Measurements from ENCODE around the gene EMP2.

EMP2 gene

DNA sequence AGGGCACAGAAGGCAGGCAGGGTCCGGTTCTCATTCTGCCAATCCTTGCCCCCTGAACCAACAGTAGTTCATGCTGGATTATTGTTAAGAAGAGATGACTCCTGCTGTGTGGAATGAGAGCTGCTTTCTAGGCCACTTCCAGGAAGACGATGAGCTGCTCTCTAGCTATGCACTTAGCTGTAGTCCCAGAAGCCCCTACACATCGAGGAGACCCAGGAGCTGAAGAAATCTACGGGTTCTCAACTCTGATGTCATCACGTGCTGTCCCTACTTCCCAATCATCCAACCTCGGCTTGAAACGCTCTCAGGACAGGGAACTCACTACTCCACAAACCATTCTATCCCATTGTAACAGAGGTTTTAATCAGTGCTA lies 29.0 kb upstream of the EMP2 start:
- DNase-seq, result no peak

- DNase-seq, result no peak
These were observed 28.4 kb upstream of the EMP2 start for GRCh38 chr16:10608687-10609401.

- no peak for DNase-seq
These were observed 26.8 kb upstream of the EMP2 start for GRCh38 chr16:10607157-10607556.

DNA sequence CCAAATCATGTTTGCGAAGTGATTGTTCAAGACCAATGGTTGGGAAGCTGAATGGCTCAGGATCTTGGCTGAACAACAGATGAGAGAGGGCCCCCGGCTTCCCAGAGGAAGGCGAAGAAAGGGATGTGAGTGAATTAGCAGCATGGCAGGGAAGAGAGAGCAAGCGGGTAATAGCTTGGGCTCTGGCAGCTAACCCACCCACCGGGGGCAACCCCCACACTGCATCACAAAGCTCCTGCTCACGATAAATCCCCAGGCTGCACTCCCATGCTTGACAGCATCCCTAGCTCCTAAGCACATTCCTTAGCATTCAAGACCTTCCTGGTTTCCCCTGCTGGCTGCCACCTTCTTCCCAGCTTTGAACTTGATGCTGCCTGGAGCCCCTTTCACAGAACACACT lies 26.2 kb upstream of the EMP2 start:
- DNase-seq, result no peak

DNA sequence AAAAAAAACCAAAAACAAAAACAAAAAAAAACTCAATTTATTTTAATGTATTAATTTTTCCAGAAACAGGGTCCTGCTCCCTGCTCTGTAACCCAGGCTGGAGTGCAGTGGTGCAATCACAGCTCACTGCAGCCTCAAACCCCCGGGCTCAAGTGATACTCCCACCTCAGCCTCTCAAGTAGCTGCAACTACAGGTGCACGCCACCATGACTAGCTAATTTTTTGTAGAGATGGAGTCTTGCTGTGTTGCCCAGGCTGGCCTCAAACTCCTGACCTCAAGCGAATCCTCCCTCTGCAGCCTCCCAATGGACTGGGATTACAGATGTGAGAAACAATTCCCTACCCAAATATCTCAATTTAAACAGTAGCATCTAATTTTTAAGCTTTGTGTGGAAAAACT lies 25.2 kb upstream of the EMP2 start:
- no peak for DNase-seq

DNA sequence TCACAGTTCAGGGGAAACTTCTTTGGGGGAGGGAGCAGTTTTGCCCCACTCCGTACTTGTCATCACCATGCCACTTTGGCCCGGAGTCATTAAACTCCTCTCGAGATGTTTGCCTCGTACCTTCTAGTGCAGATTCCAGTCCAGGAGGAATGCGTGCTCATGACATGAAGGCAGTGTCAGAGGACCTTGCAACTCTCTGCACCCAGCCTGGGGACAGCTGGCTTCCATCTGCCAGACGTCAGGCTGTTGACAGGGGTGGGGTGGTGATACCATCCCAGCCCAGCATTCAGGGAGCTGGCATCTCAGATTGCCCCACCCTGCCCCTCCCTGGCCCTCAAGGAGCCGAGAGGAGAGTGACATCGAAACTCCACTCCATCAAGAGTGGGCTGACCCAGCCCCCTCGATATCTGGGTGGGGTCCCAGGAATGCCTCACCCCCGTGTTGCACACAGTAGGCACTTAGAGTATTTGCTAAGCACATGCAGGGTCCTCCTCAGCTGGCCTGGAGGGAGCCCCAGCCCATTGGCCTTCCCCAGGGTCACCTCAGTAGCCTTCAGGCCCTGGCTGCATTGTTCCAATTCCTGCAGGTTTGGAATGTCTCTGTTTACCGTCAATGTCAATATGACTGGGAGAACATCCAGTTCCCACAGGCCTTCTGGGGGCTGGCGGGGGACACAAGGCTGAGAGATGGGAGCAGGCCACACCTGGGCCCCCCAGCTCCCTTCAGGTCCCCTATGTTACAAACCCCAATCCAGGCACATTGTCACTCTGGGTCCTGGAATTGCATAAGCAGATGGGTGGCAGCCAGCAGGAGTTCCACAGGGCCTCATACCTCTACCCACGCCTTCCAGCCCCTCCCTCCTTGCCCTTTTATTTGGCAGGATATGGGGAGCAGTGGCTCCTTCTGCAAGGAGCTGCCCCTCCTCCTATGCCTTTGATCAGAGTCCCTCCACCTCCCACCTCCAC lies 21.3 kb upstream of the EMP2 start:
- no peak for DNase-seq

DNA sequence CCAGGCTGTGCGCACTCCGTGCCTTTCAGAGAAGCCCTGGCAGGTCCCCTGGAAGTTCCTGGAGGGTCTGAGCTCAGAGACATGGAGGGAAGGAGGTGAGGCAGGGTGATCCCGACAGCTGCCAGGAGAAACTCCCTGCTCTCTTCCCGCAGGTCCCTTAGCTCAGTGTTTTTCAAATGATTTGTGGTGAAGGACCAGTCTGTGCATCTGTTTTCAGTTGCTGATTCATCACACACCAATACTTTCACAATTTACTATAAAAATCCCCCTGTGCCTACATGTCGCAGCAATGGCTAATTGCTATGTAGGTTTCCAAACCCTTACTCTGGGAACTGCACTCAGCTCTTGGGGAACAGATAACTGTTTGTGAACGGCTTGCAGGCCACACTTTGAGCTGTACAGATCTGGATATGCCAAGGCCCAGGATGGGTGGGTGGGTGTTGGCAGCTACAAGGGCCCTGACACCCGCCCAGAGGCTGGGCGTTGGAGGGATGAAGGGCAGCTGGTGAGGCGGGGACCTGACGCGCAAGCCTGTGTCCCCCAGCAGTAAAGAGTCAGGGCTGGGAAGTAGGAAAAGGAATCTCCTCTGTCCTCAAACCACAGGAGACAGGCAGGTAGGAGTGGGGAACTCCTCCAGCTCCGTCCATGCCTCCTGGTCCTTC lies 20.5 kb upstream of the EMP2 start:
- no peak for DNase-seq

GRCh38 chr16:10599626-10600025 lies 19.2 kb upstream of the EMP2 start:
- no peak for DNase-seq

DNA sequence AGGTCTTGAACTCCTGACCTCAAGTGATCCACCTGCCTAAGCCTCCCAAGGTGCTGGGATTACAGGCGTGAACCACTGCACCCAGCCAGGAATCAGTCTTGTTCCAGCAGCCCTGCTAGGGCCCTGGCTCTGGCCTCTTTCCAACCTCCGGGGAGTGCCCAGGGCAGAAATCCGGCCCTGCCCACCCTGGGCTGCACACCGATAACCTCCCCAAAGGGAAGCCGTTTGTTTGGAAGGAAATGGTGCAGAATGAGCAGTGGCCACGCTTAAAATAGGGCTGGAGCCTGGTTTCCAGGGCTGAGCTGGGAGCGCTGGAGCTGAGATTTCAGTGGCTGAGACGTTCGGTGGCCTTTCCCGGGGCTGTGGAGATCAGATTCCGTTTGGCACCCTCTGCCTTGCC lies 17.8 kb upstream of the EMP2 start:
- no peak for DNase-seq

GRCh38 chr16:10597187-10597601 lies 16.8 kb upstream of the EMP2 start:
- DNase-seq, result no peak

DNA sequence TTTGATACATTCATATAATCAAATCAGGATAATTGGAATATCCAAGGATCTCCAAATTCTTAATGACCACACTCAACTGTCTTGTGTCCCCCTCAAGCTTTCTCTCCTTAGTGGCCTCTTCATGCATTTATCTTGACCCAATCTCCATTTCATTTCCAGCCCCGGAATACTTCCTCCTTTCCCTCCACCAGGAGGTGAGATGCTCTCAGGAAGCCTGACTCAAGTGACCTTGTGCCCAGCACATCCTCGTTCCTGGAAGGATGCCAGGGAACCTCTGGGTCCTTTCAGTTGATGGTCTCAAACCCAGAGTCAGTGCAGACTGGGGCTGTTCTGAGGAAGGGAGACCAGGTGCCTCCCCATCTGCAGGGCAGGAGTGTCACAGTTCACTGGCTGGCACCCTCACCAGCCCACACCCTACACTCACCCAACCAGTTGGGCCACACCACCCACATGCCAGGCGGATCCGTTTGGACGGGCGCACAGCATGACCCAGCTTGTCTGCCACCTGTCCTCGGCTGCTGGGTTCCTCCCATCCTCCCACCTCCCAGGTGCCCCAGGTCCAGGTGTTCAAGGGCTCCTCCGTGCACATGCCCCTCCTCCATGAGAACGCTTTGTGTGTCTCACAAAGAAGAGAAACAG lies 14.0 kb upstream of the EMP2 start:
- no peak for DNase-seq

DNA sequence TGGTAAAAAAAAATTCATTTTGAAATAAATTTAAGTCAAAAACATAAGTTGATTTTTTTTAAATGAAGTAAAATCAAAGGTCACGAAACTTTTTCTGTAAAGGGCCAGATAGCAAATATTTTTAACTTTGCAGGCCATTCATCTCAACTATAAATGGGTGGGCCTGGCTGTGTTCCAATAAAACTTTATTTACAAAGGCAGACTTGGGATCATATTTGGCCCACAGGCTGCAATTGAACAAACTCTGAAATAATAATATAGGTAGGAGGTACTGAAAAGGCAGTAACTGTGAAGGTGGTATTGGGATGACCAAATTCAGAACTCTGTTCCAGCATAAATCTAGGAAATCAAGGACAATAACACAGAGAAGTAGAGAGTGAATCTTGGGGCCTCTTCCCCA lies 12.2 kb upstream of the EMP2 start:
- no peak for DNase-seq

GRCh38 chr16:10590342-10590741 lies 9.9 kb upstream of the EMP2 start:
- no peak for DNase-seq

- DNase-seq, result no peak
These were observed 8.7 kb upstream of the EMP2 start for GRCh38 chr16:10589109-10589508.

DNA sequence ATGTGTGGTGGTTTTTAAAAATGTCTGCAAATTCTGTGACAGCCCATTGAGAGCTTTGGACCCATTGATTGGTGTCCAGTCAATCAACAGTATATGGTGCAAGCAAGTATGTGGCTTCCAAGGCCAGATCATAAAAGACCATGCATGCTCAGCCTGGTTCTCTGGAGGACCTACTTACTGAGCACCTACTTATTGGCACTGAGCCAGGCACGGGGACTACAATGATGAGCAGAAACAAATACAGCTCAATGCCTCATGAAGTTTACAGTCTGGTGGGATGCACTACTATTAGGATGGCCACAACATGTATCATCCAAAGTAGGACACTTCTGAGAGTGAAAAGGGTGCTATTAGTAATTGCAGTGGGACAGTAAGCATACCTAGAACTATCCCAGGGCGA lies 7.2 kb upstream of the EMP2 start:
- no peak for DNase-seq

- DNase-seq, result no peak
These were observed 4.6 kb upstream of the EMP2 start for GRCh38 chr16:10584981-10585438.

- DNase-seq, result no peak
These were observed 2.9 kb upstream of the EMP2 start for GRCh38 chr16:10583269-10583668.

DNA sequence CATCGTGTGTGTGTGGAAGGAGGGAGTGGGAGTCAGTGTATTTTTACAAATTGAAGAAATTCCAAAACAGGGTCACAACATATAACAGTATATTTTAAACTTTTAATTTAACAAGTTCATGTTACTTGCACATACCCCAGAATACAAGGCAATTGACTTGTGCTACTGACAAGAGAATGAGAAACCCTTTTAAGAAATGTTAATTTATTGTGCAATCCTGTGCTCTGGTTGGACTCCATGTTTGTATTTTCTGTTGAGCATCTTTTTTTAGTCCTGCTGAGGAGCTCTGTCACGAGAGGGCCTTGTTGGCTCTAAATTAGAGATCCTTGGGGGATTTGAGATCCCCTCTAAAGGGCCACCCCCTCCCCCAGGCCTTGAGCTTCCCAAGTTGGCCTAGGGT lies 1.1 kb upstream of the EMP2 start:
- DNase-seq, result no peak

GRCh38 chr16:10580883-10581247 lies 467 bp upstream of the EMP2 start:
- DNase-seq, result no peak

DNA sequence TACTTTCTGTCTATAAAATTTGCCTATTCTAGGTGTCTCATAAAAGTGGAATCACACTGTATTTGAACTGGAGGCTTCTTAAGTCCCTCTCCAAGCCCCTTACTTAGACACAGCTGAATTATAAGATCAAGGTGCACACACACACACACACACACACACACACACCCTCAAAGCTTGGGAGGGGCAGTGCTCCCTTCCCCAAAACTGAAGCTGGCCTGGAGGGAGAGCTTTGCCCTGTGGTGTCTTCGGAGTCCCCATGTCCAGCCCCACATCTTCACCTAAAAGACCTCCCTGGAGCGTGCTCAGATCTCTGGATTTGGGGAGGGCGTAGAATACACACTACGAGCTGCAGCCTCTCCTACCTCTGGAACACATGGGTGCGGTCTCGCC lies 828 bp downstream of the EMP2 start:
- DNase-seq, result no peak

DNA sequence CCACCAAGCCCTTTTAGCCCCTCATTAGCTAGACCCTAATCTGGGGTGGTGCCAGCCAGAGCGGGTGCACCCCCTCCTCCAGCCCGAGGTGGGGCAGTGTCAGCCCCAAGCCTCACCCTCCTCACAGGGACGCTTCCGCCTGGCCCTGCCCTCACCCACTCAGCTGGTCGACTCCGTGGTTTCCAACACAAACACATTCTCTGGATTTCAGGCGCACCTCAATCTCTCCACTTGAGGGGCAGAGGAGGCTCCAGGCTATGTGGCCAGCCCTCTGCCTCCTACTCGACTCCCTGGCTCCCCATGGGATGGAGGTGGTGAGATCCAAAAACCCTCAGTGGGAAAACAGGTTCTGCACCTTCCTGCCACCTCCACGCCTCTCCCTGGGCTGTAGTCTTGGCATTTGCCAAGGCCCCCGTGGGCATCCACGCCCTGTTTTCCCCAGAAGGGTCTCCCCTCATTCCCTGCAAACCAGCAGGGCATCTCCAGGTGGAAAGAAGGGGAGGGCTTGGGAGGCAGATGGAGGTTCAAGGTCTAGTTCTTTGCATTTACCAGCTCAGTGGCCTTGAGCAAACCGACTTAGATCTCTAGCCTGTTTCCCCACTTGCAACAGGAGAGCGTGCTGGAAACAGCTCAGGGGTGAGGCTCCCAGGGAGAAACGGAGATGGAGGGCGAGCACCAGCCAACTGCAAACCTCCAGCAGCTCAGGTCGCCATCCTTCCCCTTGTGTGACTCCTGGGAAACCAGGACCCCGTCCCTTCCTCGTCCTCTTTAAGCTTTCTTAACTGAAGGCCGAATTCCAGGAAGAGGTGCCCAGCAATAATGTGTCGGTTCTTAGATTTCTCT lies 1.7 kb downstream of the EMP2 start:
- DNase-seq, result no peak
